Cardiac fibroblast (primary cell): Measurements from ENCODE around the gene SPAG16.

Experiments used
- DNase-seq, 2 donors: peaks; one replicate each; pipeline versions ENCODE4 v3.0.0 to v3.0.0-alpha.2; 2010; ENCODE audit warnings: low read depth in 2 of 2
- H3K4me3 ChIP-seq, 2 donors: replicated peaks in 1 of 2; 1 replicate in 1 of 2; 2 replicates in 1 of 2; pipeline ENCODE4 v1.5.1; 2011; ENCODE audit warnings: low read depth in 2 of 2, low read length in 2 of 2, mild to moderate bottlenecking in 2 of 2, moderate library complexity in 1 of 2
- CTCF ChIP-seq: IDR thresholded peaks from one replicate; pipeline ENCODE4 v1.5.1; 2011; ENCODE audit warnings: low read depth, mild to moderate bottlenecking, low read length, inconsistent platforms

Gene SPAG16

GRCh38 chr2:213451542-213452239, 167.4 kb downstream of the SPAG16 start:
- no peak for TF ChIP-seq CTCF
- DNase-seq: no peak
- H3K4me3 ChIP-seq: no peak overlapping the region

GRCh38 chr2:213455316-213456008, 171.2 kb downstream of the SPAG16 start:
- H3K4me3 ChIP-seq: no peak overlapping the region
- no peak for TF ChIP-seq CTCF
- DNase-seq: no peak

GRCh38 chr2:213475433-213475832, 191.2 kb downstream of the SPAG16 start:
- DNase-seq: peak in 1 of 2 donors; percentile 23
- TF ChIP-seq CTCF: no peak
- no peak overlapping the region for H3K4me3 ChIP-seq

GRCh38 chr2:213476641-213477040, 192.4 kb downstream of the SPAG16 start:
- TF ChIP-seq CTCF: no peak
- DNase-seq: peak in 1 of 2 donors; percentile 15
- H3K4me3 ChIP-seq: no peak overlapping the region

GRCh38 chr2:213490087-213490486, 205.8 kb downstream of the SPAG16 start:
- no peak for TF ChIP-seq CTCF
- DNase-seq: no peak
- H3K4me3 ChIP-seq: no peak overlapping the region

- no peak for TF ChIP-seq CTCF
- no peak for DNase-seq
- H3K4me3 ChIP-seq: no peak overlapping the region
Measured at GRCh38 chr2:213491376-213491775, 207.1 kb downstream of the SPAG16 start.
